Coronary artery (tissue), 2 donors: ENCODE data around the gene TRAPPC11.

ENCODE experiments used
- DNase-seq: peaks from one replicate; pipeline ENCODE4 v3.0.0-alpha.2; 2017; ENCODE audit warnings: low spot score
- H3K27ac ChIP-seq, 2 donors: fragments of 200-600 bp; sonication (generic); one replicate each; pipeline ENCODE4 v1.5.1; 2016 to 2019
- H3K4me3 ChIP-seq: fragments of 200-600 bp; sonication (generic); 2 replicates; pipeline ENCODE4 v1.5.1; 2016; ENCODE audit warnings: mild to moderate bottlenecking, moderate library complexity
- TF ChIP-seq, protein P1 (sequence below): fragments of 200-600 bp; sonication (generic); IDR thresholded peaks from one replicate; pipeline ENCODE4 v1.5.1; 2019; ENCODE audit warnings: antibody characterized with exemption

The TRAPPC11 gene

DNA sequence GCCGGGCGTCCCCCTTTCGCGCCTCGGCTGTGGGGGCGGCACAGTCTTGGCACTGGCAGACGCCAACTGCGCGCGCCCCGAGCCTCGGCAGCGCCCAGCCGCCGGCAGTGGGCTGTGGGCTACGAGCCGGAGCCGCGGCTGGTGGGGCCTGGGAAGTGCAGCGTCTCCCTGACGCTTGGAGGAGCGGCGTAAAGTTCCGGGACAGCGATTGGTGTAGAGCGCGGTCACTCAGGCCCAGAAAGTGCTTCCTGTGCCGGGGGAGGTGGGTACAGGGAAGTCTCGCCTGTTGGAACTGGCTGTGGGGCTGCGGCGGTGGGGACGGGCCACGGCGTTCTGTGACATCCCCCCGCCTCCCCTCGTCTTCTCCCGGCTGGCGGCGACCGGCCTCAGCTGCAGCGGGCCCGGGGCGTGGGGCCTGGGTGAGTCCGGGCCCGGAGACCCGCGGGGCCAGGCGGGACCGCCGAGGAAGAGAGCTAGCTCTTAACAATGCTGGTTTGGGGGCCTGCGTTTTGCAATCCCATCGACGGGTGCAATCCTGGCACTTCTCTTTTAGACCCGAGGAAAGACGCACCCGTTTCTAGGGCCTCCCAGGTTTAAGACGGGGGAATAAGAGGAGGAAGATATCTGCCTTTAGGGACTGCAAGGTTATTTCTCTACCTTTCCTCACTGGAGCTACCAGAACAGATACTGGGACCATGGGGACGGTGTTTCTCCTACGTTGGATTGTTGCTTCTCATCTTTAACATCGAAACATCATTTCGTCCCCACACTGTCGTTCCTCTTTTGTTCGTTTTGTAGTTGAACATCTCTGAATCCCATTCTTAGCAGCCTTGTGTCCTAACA, at the start of gene TRAPPC11, which contains the start of gene RWDD4:
Gene TRAPPC11 (plus strand): TSS at position 265 of the 843 bp plus-strand sequence. CDS start 4,575 bp downstream, outside the sequence.
Gene RWDD4 (minus strand): TSS at position 157 of the 843 bp plus-strand sequence. CDS start 233 bp downstream, outside the sequence.
- TF ChIP-seq, protein P1, sequence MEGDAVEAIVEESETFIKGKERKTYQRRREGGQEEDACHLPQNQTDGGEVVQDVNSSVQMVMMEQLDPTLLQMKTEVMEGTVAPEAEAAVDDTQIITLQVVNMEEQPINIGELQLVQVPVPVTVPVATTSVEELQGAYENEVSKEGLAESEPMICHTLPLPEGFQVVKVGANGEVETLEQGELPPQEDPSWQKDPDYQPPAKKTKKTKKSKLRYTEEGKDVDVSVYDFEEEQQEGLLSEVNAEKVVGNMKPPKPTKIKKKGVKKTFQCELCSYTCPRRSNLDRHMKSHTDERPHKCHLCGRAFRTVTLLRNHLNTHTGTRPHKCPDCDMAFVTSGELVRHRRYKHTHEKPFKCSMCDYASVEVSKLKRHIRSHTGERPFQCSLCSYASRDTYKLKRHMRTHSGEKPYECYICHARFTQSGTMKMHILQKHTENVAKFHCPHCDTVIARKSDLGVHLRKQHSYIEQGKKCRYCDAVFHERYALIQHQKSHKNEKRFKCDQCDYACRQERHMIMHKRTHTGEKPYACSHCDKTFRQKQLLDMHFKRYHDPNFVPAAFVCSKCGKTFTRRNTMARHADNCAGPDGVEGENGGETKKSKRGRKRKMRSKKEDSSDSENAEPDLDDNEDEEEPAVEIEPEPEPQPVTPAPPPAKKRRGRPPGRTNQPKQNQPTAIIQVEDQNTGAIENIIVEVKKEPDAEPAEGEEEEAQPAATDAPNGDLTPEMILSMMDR: no peak
- peak within 1 kb of the TSS; percentile 78 for H3K4me3 ChIP-seq
- H3K27ac ChIP-seq: peak within 1 kb of the TSS; percentile 86 to 96
- peak; percentile 99 for DNase-seq

DNA sequence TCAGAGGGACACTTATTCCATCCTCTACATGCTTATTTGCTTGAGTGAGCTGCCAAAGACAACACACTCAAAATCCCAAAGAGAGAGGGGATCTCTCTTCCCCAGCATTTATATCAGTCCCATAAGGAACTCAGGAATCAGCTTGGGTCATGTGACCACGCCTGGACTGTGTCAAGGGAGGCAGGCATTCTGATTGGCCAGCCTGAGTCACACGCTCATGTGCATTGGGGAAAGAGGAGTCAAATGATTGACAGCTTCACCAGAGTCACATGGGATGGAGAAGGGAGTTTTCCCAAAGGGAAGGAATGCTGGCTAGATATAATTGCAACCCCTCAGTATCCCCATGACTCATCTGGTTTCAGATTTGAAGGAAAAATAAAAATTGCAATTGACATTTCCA, 49.1 kb upstream of the TRAPPC11 start:
- no peak for DNase-seq
- Histone ChIP-seq H3K27ac (no peak overlapping the region), H3K4me3 (no peak overlapping the region)
- TF ChIP-seq, protein P1: no peak

DNA sequence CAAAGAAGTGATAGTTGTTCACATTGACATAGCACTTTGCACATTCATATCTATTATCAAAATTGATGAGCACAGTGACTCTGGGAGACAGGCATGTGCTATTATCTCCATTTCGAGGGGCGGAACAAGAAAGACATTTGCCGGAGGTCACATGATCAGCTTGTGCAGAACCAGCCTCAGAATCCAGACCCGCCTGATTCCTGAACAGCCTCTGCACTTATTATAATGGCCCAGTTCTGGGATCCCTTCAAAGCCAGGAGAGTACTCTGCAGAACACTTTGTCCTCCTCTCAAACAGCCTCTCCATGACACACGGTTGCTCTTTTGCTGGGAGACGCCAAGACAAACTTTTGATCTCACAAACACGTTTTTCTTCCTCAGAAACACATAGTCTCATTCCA, 48.5 kb upstream of the TRAPPC11 start:
- no peak for DNase-seq
- no peak overlapping the region for H3K4me3 ChIP-seq
- TF ChIP-seq, protein P1: no peak
- H3K27ac ChIP-seq: no peak overlapping the region

DNA sequence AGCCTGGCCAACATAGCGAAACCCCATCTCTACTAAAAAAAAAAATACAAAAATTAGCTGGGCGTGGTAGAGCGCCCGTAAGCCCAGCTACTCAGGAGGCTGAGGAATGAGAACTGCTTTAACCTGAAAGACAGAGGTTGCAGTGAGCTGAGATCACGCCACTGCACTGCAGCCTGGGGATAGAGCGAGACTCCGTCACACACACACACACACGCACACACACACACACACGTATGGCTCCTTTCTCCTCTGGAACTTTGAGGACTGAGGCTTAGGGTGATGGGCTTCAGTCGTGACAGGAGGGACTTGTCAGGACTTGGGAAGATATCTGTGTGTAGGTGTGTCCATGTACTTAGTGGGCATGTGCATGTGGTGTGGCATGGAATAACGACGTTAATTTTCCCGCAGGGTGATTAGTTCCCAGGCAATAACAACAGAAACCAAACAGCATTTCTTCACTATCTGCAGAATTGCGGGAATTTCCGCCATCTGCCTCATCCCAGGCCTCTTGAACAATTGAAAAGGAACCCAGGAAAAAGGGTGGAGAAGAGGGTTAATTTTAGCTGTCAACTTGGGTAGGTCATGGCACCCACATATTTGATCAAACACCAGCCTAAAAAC, 47.8 kb upstream of the TRAPPC11 start:
- no peak for DNase-seq
- H3K27ac ChIP-seq: no peak overlapping the region
- TF ChIP-seq, protein P1: no peak
- H3K4me3 ChIP-seq: no peak overlapping the region

DNA sequence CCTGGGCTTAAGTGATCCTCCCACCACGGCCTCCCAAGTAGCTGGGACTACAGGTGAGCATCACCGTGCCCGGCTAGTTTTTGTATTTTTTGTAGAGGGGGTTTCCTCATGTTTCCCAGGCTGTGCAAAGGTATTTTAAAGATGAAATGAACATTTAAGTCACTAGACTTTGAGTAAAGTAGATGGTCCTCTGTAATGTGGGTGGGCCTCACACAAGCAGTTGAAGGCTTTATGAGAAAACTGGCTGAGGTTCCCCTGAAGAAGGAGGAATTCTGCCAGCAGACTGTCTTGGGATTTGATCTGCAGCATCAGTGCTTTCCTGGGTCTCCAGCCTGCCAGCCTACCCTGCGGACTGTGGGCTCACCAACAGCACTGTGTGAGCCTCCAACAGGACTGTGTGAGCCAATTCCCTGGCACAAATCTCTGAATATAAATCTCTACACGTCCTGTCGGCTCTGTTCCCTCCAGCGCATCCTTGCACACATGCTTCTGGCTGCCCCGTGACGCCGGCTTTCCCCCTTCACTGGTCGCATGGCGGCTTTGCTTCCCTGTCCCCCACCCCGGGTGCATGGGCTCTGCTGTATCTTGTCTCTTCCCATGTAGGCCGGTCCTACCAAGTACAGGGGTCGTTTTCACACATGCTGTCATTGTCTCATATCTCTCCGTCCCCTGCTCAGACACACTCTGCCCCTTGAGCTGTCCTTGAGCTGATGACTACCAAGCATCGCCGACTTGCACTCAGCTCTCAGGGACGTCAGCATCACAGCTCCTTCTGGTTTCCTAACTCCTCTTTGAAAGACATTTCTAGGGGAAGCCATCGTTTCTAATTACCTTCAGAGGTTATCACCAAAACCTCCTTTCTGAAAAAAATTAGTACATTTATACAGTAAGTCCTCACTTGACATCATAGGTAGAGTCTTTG, 46.5 kb upstream of the TRAPPC11 start:
- TF ChIP-seq, protein P1: no peak
- no peak for DNase-seq
- Histone ChIP-seq H3K4me3 (no peak overlapping the region), H3K27ac (no peak overlapping the region)

DNA sequence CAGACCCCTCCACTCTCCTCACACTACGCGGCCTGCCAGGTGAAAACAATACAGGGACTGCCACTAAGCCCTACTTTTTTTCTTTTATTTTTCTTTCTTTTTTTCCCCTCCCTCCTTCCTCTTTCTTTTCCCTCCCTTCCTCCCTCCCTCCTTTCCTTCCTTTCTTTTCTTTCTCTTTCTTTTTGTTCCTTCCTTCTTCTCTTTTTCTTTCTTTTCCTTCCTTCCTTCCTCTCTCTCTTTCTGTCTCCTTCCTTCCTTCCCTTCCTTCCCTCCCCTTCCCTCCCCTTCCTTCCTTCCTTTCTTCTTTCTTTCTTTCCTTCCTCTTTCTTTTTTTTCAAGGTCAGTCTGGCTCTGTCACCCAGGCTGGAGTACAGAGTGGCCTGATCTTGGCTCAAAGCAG, 42.0 kb upstream of the TRAPPC11 start:
- TF ChIP-seq, protein P1: no peak
- DNase-seq: no peak
- Histone ChIP-seq H3K27ac (no peak overlapping the region), H3K4me3 (no peak overlapping the region)
